Amniotic epithelial cell (primary cell): ENCODE results near the gene BCO2.
"Not testable (repeated sequence)": the region's sequence is repeated elsewhere in the genome, so short reads cannot be mapped to it uniquely, and the experiment has no call there.

Experiments used
- DNase-seq: peaks from one replicate; pipeline ENCODE4 v3.0.0-alpha.2; 2010; ENCODE audit warnings: low read depth

Gene BCO2

GRCh38 chr11:112174789-112175598, at the start of gene BCO2:
Gene BCO2, plus strand, starts transcription at chr11:112175512. Its CDS starts 90 bp downstream, at chr11:112175602.
- peak; percentile 89 for DNase-seq

- peak; percentile 88 for DNase-seq
These were observed 48.3 kb upstream of the BCO2 start for GRCh38 chr11:112127056-112127455.

GRCh38 chr11:112128483-112129121, 46.7 kb upstream of the BCO2 start:
- peak; percentile 74 for DNase-seq

DNA sequence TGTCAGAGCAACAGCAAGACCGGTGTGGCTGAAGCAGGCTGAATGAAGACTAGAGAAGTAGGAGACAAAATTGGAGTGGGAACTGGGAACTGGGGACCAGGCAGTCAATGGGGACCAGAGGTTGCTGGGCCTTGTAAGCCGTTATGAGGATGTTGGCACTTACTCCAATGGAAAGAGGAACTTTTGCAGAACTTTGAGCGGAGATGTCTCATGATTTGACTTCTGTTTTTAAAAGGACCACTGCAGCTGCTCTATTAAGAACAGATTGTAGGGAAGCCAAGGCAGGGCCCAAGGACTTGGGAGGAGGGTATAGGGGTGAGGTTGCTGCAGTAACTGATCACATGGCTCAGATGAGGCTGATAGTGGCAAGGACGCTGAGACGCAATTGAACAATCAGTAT, 45.7 kb upstream of the BCO2 start:
- no peak for DNase-seq

GRCh38 chr11:112132737-112133136, 42.6 kb upstream of the BCO2 start:
- DNase-seq: no peak

DNA sequence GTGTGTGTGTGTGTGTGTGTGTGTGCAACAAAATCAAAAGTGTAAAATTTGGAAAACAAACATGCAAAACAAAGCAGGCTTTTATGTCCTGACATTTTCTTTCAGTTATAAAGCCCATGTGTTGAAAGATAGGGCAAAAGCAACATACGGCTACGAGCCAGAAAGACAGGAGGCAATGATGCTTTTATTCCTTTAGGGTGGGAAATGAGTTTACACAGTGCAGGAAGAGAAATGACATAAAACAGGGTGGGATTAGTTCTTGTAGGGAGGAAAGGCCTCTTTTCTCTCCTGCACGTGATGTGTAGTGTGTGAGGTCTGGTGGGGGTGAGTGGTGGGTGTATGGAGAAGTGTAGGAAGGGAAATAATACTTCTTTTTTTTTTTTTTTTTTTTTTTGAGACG, 40.8 kb upstream of the BCO2 start:
- no peak for DNase-seq

GRCh38 chr11:112143597-112143996, 31.7 kb upstream of the BCO2 start:
- DNase-seq: no peak

GRCh38 chr11:112150517-112150916, 24.8 kb upstream of the BCO2 start:
- DNase-seq: no peak

GRCh38 chr11:112156153-112156955, 19.0 kb upstream of the BCO2 start:
- DNase-seq: peak; percentile 31

- DNase-seq: peak; percentile 100
These were observed 18.2 kb upstream of the BCO2 start for GRCh38 chr11:112156956-112157766.

DNA sequence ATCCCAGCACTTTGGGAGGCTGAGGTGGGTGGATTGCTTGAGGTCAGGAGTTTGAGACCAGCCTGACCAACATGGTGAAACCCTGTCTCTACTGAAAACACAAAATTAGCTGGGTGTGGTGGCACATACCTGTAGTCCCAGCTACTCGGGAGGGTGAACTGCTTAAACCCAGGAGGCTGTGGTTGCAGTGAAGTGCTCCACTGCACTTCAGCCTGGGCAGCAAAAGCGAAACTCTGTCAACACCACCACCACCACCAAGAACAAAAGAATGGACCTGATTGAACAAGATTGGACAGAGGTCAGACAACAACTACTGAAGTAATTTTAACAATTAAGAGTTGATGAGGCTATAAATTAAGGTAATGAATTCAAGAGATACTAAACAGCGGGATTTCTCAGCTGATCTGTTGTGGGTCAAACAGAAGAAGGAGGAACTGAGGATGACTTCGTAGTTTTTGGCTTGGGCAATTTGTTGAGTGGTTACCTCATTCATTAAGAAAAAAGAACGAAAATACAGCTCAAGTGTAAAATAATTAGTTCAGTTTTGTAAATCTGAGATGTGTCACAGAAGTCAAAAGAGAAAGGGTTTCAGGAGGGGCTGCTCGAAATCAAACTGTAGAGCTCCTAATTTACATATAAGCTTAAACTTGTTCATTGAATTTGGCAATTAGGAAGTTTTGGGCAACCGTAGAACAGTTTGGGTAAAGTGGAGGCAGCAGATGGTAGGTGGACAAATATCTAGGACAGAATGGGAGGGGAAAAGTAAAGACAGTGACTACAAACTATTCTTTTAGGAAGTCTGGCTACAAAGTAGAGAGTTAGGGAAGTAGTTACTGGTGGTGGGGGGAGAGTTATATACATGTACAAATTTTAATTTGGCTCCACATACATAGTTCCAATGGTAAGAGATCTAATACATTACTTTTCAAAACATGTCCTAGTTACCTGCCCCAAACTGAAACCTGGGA, 15.9 kb upstream of the BCO2 start:
- no peak for DNase-seq

DNA sequence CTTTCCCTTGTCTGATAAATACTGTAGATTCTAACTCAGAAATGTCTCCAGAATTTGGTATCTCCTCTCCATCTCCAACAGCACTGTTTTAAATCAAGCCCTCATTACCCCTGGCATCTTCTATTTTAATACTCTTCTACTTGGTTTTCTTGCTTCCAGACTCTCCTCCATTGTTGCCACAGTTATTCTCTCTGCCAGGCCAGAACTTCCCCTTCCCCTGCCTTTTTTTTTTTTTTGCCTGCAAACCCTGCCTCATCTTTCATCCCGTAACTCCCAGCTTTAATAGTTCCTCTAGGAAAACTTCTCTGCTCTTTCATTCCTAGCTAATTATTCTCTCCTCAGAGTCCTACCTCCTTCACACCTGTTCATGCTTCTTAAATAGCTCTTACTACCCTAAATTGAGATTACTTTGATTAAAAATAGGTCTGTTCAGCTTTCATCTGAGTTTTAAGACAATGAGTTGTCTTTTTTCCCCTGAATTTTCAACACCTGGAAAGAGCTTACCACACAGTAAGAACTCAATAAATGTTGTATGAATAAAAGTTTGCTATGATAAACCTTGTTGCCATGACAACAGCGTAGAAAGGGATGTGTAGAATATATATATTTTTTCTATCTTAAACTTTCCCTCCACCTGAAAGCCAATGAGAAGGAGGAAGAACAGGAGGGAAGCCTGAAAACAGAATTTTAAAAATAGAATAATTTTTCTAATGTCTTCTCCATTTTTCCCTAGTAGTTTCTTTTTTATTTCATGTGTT, 15.0 kb upstream of the BCO2 start:
- DNase-seq: no peak

DNA sequence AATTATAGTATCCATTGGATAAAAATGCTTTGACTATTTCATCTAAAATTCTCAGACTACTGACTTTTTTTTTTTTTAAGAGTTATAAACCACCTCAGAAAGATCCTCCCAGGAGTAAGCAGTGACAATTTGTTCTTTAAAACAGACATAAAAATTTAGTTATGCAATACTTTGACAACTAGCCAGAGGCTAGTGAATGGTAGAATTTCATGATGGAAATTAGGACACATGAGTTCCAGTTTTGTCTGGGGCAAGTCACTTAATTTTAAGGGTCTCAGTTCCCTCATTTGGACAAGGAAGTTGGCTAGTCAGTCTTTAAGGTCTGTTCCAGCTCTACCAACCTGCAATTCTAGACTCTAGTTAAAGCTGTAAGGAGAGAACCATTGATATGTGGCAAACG, 14.3 kb upstream of the BCO2 start:
- no peak for DNase-seq

GRCh38 chr11:112162200-112162599, 13.1 kb upstream of the BCO2 start:
- not testable (repeated sequence) for DNase-seq

DNA sequence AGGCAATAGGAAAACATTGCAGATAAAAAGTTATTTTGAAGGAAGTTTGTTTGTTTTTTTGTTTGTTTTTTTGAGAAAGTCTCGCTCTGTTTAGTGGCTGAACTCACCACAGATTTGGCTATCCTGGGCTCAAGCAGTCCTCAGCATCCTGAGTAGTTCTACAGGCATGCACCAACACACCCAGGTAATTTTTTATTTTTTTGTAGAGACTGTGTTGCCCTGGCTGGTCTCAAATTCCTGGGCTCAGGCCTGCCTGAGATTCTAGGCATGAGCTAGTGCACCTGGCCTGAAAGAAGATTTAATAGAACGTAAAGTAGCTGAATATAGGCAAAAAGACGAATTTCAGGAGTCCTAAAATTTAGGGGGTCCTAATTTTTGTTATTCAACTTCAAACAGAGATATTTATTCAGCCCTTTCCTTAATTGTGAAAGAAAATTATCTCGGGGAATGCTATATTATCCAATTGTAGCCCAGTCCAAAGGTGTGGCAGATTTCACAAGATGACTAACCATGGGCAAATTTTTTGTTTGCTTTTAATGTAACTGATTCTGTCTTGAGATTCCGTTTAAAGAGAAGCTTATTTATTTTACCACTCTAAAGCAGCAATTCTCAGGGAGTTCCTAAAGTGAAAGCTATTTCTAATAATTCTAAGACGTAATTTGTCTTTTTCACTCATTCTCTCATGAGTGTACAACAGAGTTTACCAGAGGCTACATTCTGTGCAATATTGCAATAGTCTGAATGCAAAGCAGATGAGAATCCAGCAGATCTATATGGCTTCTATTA, 12.4 kb upstream of the BCO2 start:
- DNase-seq: no peak

GRCh38 chr11:112163875-112164685, 11.2 kb upstream of the BCO2 start, which contains the start of gene IL18:
Gene IL18, minus strand, starts transcription at chr11:112164094. Its CDS starts 9,041 bp downstream, at chr11:112155053.
- DNase-seq: no peak

DNA sequence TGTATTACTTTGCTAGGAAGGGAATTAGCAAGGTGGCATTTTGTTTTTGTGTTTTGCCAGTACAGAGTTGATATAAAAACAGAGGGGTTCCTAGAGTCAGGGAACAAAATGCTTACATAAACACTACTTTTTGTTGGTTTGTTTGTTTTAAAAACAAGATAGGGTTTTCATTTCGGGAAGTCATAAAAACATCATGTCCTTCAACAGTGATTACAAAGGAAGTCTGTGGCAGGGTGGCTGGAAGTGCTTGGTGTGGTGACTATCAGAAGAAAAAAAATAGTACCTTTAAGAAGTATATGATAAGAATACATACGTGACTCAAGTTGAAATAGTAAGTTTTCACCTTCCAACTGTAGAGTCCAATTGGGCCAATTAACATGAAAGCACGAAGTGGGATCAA, 10.3 kb upstream of the BCO2 start:
- DNase-seq: no peak

GRCh38 chr11:112166562-112166961, 8.8 kb upstream of the BCO2 start:
- DNase-seq: peak; percentile 86
